Measurements from ENCODE around the gene DGKI. TPM values are rescaled to one million over a fixed set of nuclear protein-coding genes. Genes with fewer than 3 reads are reported as not detected.

DGKI gene
- total and polyA plus RNA-seq, 2 of the 13 experiments (the other 11 are each of a cell fraction or from before 2014, with no cell fraction given), result 0.09 to 0.17 TPM

DNA sequence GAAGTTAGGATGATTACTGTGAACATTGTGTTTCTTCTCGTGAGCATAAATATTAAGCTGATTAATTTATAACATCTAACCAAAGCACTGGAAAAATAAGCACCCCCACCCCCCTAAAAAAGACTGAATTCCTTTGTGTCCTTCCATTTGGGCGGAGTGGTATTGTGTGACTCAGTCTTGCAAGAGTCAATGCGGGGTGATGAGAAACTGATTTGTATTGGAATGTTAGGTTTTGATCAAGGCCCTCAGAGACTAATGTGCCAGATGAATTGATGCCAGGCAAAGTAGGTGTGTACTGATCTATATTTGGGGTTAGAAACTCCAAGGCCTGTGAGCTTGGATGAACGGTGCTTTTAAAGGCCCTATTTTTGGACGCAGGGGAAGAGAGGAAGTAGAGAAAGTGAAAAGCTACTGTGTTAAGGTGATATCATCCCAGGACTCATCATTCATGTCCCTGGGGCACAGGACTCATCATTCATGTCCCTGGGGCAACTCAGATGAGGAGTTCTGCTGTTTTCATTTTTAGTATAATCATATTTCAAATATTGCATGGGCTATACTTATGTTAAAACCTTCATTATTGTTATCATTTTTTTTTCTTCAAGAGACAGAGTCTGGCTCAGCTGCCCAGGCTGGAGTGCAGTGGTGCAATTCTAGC, 442.0 kb downstream of the DGKI start:
- Histone ChIP-seq H3K36me3 (replicated peaks in 1 of 2; ENCODE audit: control insufficient read depth in 1 of 2, insufficient read depth in 2 of 2, low read length in 2 of 2) (no peaks in the 10 kb centered on the region), H3K9ac (ENCODE audit: insufficient read depth, low read depth, low read length) (no peak overlapping the region), H3K4me1 (ENCODE audit: insufficient read depth, low read length) (no peaks in the 10 kb centered on the region), H4K20me1 (ENCODE audit: insufficient read depth, low read length) (no peaks in the 10 kb centered on the region), H3K27ac (ENCODE audit: extremely low read length, insufficient read depth, low read length) (no peak overlapping the region), H3K4me3 (replicated peaks in 1 of 3; ENCODE audit: insufficient read depth in 1 of 3, low read depth in 2 of 3, low read length in 3 of 3) (no peak overlapping the region), H3K27me3 (ENCODE audit: control insufficient read depth in 1 of 2, insufficient read depth in 2 of 2, low read length in 2 of 2) (0 out of 5 replicates have a peak, but pooled peaks cover 0 to 1% of the 10 kb centered on the region in 2 experiments), H3K79me2 (ENCODE audit: insufficient read depth, low read length) (no peaks in the 10 kb centered on the region), H3K4me2 (ENCODE audit: low read depth, low read length) (no peak overlapping the region), H3K9me3 (ENCODE audit: low read length) (no peaks in the 10 kb centered on the region), H2AFZ (ENCODE audit: low read length) (no peak overlapping the region)
- no TSS peak for BruUV-seq (replicated peaks)
- intact Hi-C loops (cut with micrococcal nuclease; ENCODE audit: unreplicated experiment) (no loop called here), in situ Hi-C loops (cut with HindIII; ENCODE audit: extremely low pct_ligation_motif_present, low pct_unique_long_range_greater_than_20kb) (no loop called here)
- TF ChIP-seq TCF7L2 (IDR thresholded peaks at IDR 0.05; ENCODE audit: low read depth, low read length) (no peak), ZKSCAN1 (IDR thresholded peaks at IDR 0.05; ENCODE audit: low read length) (no peak), FOXA3 (CRISPR knock-in tag; IDR thresholded peaks at IDR 0.05) (no peak), ZNF292 (CRISPR knock-in tag; IDR thresholded peaks at IDR 0.05; ENCODE audit: borderline replicate concordance, low read depth) (no peak), ZNF674 (CRISPR knock-in tag; IDR thresholded peaks at IDR 0.05; ENCODE audit: low read depth) (no peak), CENPT (CRISPR knock-in tag; IDR thresholded peaks at IDR 0.05; ENCODE audit: low read depth) (no peak), KDM4B (CRISPR knock-in tag; IDR thresholded peaks at IDR 0.05) (no peak), RBFOX2 (IDR thresholded peaks at IDR 0.05; ENCODE audit: low read depth, low read length) (no peak), GFI1 (CRISPR knock-in tag; IDR thresholded peaks at IDR 0.05; ENCODE audit: borderline replicate concordance) (no peak), POLR2AphosphoS2 (IDR thresholded peaks at IDR 0.05; ENCODE audit: low read depth, low read length) (no peak)
- TF ChIP-seq, protein P1, sequence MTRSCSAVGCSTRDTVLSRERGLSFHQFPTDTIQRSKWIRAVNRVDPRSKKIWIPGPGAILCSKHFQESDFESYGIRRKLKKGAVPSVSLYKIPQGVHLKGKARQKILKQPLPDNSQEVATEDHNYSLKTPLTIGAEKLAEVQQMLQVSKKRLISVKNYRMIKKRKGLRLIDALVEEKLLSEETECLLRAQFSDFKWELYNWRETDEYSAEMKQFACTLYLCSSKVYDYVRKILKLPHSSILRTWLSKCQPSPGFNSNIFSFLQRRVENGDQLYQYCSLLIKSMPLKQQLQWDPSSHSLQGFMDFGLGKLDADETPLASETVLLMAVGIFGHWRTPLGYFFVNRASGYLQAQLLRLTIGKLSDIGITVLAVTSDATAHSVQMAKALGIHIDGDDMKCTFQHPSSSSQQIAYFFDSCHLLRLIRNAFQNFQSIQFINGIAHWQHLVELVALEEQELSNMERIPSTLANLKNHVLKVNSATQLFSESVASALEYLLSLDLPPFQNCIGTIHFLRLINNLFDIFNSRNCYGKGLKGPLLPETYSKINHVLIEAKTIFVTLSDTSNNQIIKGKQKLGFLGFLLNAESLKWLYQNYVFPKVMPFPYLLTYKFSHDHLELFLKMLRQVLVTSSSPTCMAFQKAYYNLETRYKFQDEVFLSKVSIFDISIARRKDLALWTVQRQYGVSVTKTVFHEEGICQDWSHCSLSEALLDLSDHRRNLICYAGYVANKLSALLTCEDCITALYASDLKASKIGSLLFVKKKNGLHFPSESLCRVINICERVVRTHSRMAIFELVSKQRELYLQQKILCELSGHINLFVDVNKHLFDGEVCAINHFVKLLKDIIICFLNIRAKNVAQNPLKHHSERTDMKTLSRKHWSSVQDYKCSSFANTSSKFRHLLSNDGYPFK (CRISPR knock-in tag; IDR thresholded peaks at IDR 0.05; ENCODE audit: borderline replicate concordance), result no peak
- TF ChIP-seq, protein P2, sequence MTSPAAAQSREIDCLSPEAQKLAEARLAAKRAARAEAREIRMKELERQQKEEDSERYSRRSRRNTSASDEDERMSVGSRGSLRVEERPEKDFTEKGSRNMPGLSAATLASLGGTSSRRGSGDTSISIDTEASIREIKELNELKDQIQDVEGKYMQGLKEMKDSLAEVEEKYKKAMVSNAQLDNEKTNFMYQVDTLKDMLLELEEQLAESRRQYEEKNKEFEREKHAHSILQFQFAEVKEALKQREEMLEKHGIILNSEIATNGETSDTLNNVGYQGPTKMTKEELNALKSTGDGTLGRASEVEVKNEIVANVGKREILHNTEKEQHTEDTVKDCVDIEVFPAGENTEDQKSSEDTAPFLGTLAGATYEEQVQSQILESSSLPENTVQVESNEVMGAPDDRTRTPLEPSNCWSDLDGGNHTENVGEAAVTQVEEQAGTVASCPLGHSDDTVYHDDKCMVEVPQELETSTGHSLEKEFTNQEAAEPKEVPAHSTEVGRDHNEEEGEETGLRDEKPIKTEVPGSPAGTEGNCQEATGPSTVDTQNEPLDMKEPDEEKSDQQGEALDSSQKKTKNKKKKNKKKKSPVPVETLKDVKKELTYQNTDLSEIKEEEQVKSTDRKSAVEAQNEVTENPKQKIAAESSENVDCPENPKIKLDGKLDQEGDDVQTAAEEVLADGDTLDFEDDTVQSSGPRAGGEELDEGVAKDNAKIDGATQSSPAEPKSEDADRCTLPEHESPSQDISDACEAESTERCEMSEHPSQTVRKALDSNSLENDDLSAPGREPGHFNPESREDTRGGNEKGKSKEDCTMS (CRISPR knock-in tag; conservative IDR thresholded peaks at IDR 0.05), result no peak
- TF ChIP-seq, protein P3, sequence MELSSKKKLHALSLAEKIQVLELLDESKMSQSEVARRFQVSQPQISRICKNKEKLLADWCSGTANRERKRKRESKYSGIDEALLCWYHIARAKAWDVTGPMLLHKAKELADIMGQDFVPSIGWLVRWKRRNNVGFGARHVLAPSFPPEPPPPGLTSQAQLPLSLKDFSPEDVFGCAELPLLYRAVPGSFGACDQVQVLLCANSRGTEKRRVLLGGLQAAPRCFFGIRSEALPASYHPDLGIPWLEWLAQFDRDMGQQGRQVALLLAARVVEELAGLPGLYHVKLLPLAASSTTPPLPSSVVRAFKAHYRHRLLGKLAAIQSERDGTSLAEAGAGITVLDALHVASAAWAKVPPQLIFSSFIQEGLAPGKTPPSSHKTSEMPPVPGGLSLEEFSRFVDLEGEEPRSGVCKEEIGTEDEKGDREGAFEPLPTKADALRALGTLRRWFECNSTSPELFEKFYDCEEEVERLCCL (CRISPR knock-in tag; IDR thresholded peaks at IDR 0.05; ENCODE audit: borderline replicate concordance), result no peak
- TF ChIP-seq, protein P4, sequence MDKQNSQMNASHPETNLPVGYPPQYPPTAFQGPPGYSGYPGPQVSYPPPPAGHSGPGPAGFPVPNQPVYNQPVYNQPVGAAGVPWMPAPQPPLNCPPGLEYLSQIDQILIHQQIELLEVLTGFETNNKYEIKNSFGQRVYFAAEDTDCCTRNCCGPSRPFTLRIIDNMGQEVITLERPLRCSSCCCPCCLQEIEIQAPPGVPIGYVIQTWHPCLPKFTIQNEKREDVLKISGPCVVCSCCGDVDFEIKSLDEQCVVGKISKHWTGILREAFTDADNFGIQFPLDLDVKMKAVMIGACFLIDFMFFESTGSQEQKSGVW (CRISPR knock-in tag; IDR thresholded peaks at IDR 0.05; ENCODE audit: borderline replicate concordance), result no peak
- no peak for FAIRE-seq
- ATAC-seq, result no peak
- ChIA-PET CTCF (ENCODE audit: low intra/inter-chr PET ratio, low total read pairs) (no interaction called here), POLR2A (no interaction called here)
- WGBS (ENCODE audit: low lambda C conversion rate), result 0% methylated on average over 5 of the region's 5 CpGs
- no peak for DNase-seq (ENCODE audit: low spot score)
